Endothelial cell of umbilical vein (primary cell): ENCODE data around the gene NXT2. TPM values are rescaled to one million over a fixed set of nuclear protein-coding genes. Genes with fewer than 3 reads are reported as not detected.

Source experiments
- BruUV-seq: library from RNA; stranded (reverse); fragments of 400-500 nt; replicated peaks from 2 replicates; lab custom pipeline; 2021; lab: Mats Ljungman, UMichigan
- CTCF ChIA-PET: fragments of 300-600, 350-600 bp; sonication (Branson Sonifier 250); formaldehyde crosslinking; loops from one replicate; lab custom pipeline; 2021; ENCODE audit warnings: antibody characterized with exemption, inconsistent platforms; lab: Charles Lee
- POLR2A ChIA-PET: fragments of 300-600, 350-600 bp; sonication (Branson Sonifier 250); formaldehyde crosslinking; loops from one replicate; lab custom pipeline; 2021; ENCODE audit warnings: antibody characterized with exemption, inconsistent platforms; lab: Charles Lee
- DNase-seq: peaks from one replicate; pipeline ENCODE4 v3.0.0-alpha.2; 2011; ENCODE audit warnings: low read depth, low spot score
- FAIRE-seq: peaks from 2 replicates; lab custom pipeline; 2011; peaks lifted over from hg19 to GRCh38; lab: Jason Lieb, UNC
- H2AFZ ChIP-seq: 2 replicates; pipeline ENCODE4 v1.6.0; 2012; ENCODE audit warnings: low read depth, low read length, control low read depth, inconsistent platforms
- H3K27ac ChIP-seq: 2 replicates; pipeline ENCODE4 v1.5.1; 2011; ENCODE audit warnings: low read depth, mild to moderate bottlenecking, control low read depth, low read length, moderate library complexity; ENCODE audit not compliant: insufficient read depth
- H3K27me3 ChIP-seq, 2 experiments: 2 replicates each; pipeline versions ENCODE4 v1.6.0 to v1.6.1; 2011; ENCODE audit warnings: low read length in 2 of 2, mixed read lengths in 1 of 2; ENCODE audit not compliant: control insufficient read depth in 2 of 2, insufficient read depth in 2 of 2
- H3K36me3 ChIP-seq, 2 experiments: 2 replicates in 1 of 2; 3 replicates in 1 of 2; pipeline ENCODE4 v1.5.1; 2011; ENCODE audit warnings: low read length in 2 of 2, mild to moderate bottlenecking in 1 of 2, moderate library complexity in 1 of 2; ENCODE audit not compliant: control insufficient read depth in 2 of 2, insufficient read depth in 2 of 2; ENCODE audit errors: extremely low read depth in 1 of 2
- H3K4me1 ChIP-seq: 3 replicates; pipeline ENCODE4 v1.5.1; 2011; ENCODE audit warnings: mild to moderate bottlenecking, low read length; ENCODE audit not compliant: control insufficient read depth, insufficient read depth; ENCODE audit errors: extremely low read depth
- H3K4me2 ChIP-seq: 2 replicates; pipeline ENCODE4 v1.6.1; 2011; ENCODE audit warnings: low read length, control low read depth, mixed read lengths; ENCODE audit not compliant: insufficient read depth
- H3K4me3 ChIP-seq, 3 experiments: fragments of 200-600 bp in 1 of 3; sonication (generic), shearing (Covaris generic) in 1 of 3; replicated peaks in 1 of 3; 2 replicates each; pipeline ENCODE4 v1.5.1; 2011 to 2016; ENCODE audit warnings: control low read depth in 3 of 3, low read length in 3 of 3, mild to moderate bottlenecking in 2 of 3, inconsistent platforms in 1 of 3, low read depth in 1 of 3, moderate library complexity in 1 of 3; ENCODE audit not compliant: insufficient read depth in 1 of 3
- H3K79me2 ChIP-seq: 2 replicates; pipeline ENCODE4 v1.6.0; 2012; ENCODE audit warnings: low read length, inconsistent platforms; ENCODE audit not compliant: control insufficient read depth, insufficient read depth
- H3K9ac ChIP-seq: replicated peaks from 2 replicates; pipeline ENCODE3; 2011; ENCODE audit warnings: low read length, control low read depth; ENCODE audit not compliant: insufficient read depth; ENCODE audit errors: extremely low read depth
- H3K9me1 ChIP-seq: replicated peaks from 3 replicates; pipeline ENCODE4 v1.6.0; 2011; ENCODE audit warnings: mild to moderate bottlenecking, low read length; ENCODE audit not compliant: control insufficient read depth, insufficient read depth; ENCODE audit errors: extremely low read depth
- H3K9me3 ChIP-seq: replicated peaks from 2 replicates; pipeline ENCODE4 v1.5.1; 2012; ENCODE audit warnings: low read length, inconsistent platforms; ENCODE audit not compliant: control insufficient read depth, insufficient read depth
- H4K20me1 ChIP-seq: replicated peaks from 2 replicates; pipeline ENCODE3; 2011; ENCODE audit warnings: mild to moderate bottlenecking, low read length; ENCODE audit not compliant: control insufficient read depth, insufficient read depth; ENCODE audit errors: extremely low read depth
- CTCF ChIP-seq, 2 donors: IDR thresholded peaks; 1 replicate in 1 of 2; 2 replicates in 1 of 2; pipeline ENCODE4 v1.5.1; 2011; ENCODE audit warnings: low read length in 2 of 2, mild to moderate bottlenecking in 2 of 2, moderate library complexity in 2 of 2, control low read depth in 1 of 2, inconsistent platforms in 1 of 2, low read depth in 1 of 2; ENCODE audit not compliant: insufficient read depth in 1 of 2; ENCODE audit errors: extremely low read depth in 1 of 2
- EZH2 ChIP-seq: IDR thresholded peaks from 2 replicates; pipeline ENCODE4 v1.6.1; 2012; ENCODE audit warnings: borderline replicate concordance, low read depth, mild to moderate bottlenecking, moderate library complexity, low read length, inconsistent platforms; ENCODE audit not compliant: severe bottlenecking
- FOS ChIP-seq: IDR thresholded peaks from 2 replicates; pipeline ENCODE4 v1.6.1; 2011; ENCODE audit warnings: mild to moderate bottlenecking, low read length, moderate library complexity, borderline replicate concordance; ENCODE audit not compliant: insufficient read depth
- GATA2 ChIP-seq: IDR thresholded peaks from 2 replicates; pipeline ENCODE4 v1.7.0; 2011; ENCODE audit warnings: low read depth, mild to moderate bottlenecking, moderate library complexity, mixed read lengths, low read length; ENCODE audit not compliant: insufficient read length, insufficient read depth
- JUN ChIP-seq: IDR thresholded peaks from 2 replicates; pipeline ENCODE4 v1.6.1; 2011; ENCODE audit warnings: borderline replicate concordance, low read depth; ENCODE audit not compliant: insufficient read length, insufficient read depth
- MAX ChIP-seq: IDR thresholded peaks from 2 replicates; pipeline ENCODE4 v1.6.1; 2011; ENCODE audit not compliant: insufficient read depth, insufficient read length
- MYC ChIP-seq: IDR thresholded peaks from one replicate; pipeline ENCODE4 v1.6.1; 2011; ENCODE audit warnings: mild to moderate bottlenecking, low read depth, low read length
- POLR2A ChIP-seq: IDR thresholded peaks from 2 replicates; pipeline ENCODE4 v1.6.1; 2012; ENCODE audit warnings: low read depth, mild to moderate bottlenecking, control low read depth, low read length
- POLR2AphosphoS5 ChIP-seq: IDR thresholded peaks from 2 replicates; pipeline ENCODE4 v1.6.1; 2012; ENCODE audit warnings: low read depth, mild to moderate bottlenecking, control low read depth, low read length, moderate library complexity; ENCODE audit not compliant: insufficient read depth
- dilution Hi-C: fragments of 300-500 bp; cut with MboI; formaldehyde crosslinking; loops from one replicate; pipeline ENCODE4 v1.15.0; 2019; ENCODE audit warnings: low sequenced_read_pairs; ENCODE audit not compliant: extremely low pct_ligation_motif_present
- intact Hi-C: fragments of 100-400 bp; cut with micrococcal nuclease; formaldehyde crosslinking; loops from one replicate; pipeline ENCODE4 v1.10.0; 2022
- polyA plus RNA-seq, 4 experiments: library from polyadenylated mRNA; depleted of rRNA in 3 of 4; stranded (reverse) in 3 of 4; unstranded in 1 of 4; fragments of >200 nt; gene quantifications; 2 replicates each; pipeline versions ENCODE4 v1.2.1 to v1.2.3, GENCODE V29; 2011 to 2012; ENCODE audit warnings: missing spikeins in 1 of 4
- total RNA-seq: library from RNA; stranded (reverse); gene quantifications from 2 replicates; pipeline ENCODE4 v1.2.3, GENCODE V29; 2021

The NXT2 gene
- total and polyA plus RNA-seq, 2 donors (not counting 3 experiments of a cell fraction or from before 2014, with no cell fraction given): 2.2 to 3.8 TPM

- dilution Hi-C loops (no loop called here), intact Hi-C loops (no loop called here)
- DNase-seq (no peak), FAIRE-seq (no peak)
- Histone ChIP-seq H3K79me2 (no peaks in the 10 kb centered on the region), H3K4me1 (no peaks in the 10 kb centered on the region), H3K36me3 (no peaks in the 10 kb centered on the region), H3K9ac (no peak overlapping the region), H3K9me3 (no peaks in the 10 kb centered on the region), H3K4me2 (no peak overlapping the region), H4K20me1 (no peaks in the 10 kb centered on the region), H3K27ac (no peak overlapping the region), H3K4me3 (no peak overlapping the region), H3K9me1 (no peaks in the 10 kb centered on the region), H3K27me3 (peaks cover 0 to 3% of the 10 kb centered on the region in 2 experiments), H2AFZ (no peak overlapping the region)
- TF ChIP-seq MAX: no peak
- no peak for TF ChIP-seq MYC
- no peak for TF ChIP-seq POLR2A
- no peak for TF ChIP-seq POLR2AphosphoS5
- TF ChIP-seq JUN: no peak
- no peak for TF ChIP-seq GATA2
- no peak for TF ChIP-seq CTCF (IDR thresholded peaks at IDR 0.05; ENCODE audit: extremely low read depth in 1 of 2, insufficient read depth in 1 of 2, low read depth in 1 of 2, low read length in 2 of 2)
- TF ChIP-seq FOS: no peak
- TF ChIP-seq EZH2: no peak
- POLR2A ChIA-PET: no interaction called here
- BruUV-seq: no TSS peak
- CTCF ChIA-PET: no interaction called here
These were observed 35.5 kb upstream of the NXT2 start for GRCh38 chrX:109501176-109501575.
